H1 (cell line): ENCODE results near the gene NPAT. TPM values are rescaled to one million over a fixed set of nuclear protein-coding genes. Genes with fewer than 3 reads are reported as not detected.

Source experiments
- CTCF ChIA-PET: fragments of 300-600 bp; sonication (Branson Sonifier 250); formaldehyde crosslinking; loops from one replicate; lab custom pipeline; 2021; ENCODE audit not compliant: partially characterized antibody; lab: Charles Lee
- POLR2A ChIA-PET: fragments of 300-600 bp; sonication (Branson Sonifier 250); formaldehyde crosslinking; loops from one replicate; lab custom pipeline; 2021; ENCODE audit warnings: inconsistent platforms; ENCODE audit not compliant: partially characterized antibody; lab: Charles Lee
- DNase-seq, 2 experiments: peaks; one replicate each; pipeline versions ENCODE4 v3.0.0 to v3.0.0-alpha.2; 2010 to 2022; ENCODE audit warnings: low spot score in 2 of 2, low read depth in 1 of 2, mixed read lengths in 1 of 2
- FAIRE-seq: peaks from 2 replicates; lab custom pipeline; 2011; peaks lifted over from hg19 to GRCh38; lab: Jason Lieb, UNC
- H2AFZ ChIP-seq: 2 replicates; pipeline ENCODE4 v1.8.1; 2012; ENCODE audit warnings: low read length, inconsistent platforms
- H2AK5ac ChIP-seq: 2 replicates; pipeline ENCODE4 v1.6.1; 2013; ENCODE audit warnings: low read depth, low read length
- H2BK120ac ChIP-seq: replicated peaks from 2 replicates; pipeline ENCODE3; 2013; ENCODE audit warnings: low read depth, low read length, inconsistent platforms
- H2BK12ac ChIP-seq: 2 replicates; pipeline ENCODE4 v1.6.1; 2013; ENCODE audit warnings: low read depth, low read length
- H2BK15ac ChIP-seq: 2 replicates; pipeline ENCODE4 v1.6.1; 2013; ENCODE audit warnings: low read length
- H2BK20ac ChIP-seq: 2 replicates; pipeline ENCODE4 v1.6.1; 2013; ENCODE audit warnings: low read length
- H2BK5ac ChIP-seq: 2 replicates; pipeline ENCODE4 v1.6.1; 2013; ENCODE audit warnings: low read depth, low read length
- H3K14ac ChIP-seq: 2 replicates; pipeline ENCODE4 v1.6.1; 2013; ENCODE audit warnings: inconsistent platforms; ENCODE audit not compliant: insufficient read length
- H3K18ac ChIP-seq: 2 replicates; pipeline ENCODE4 v1.6.1; 2013; ENCODE audit warnings: low read length; ENCODE audit errors: extremely low read depth
- H3K23ac ChIP-seq: 2 replicates; pipeline ENCODE4 v1.6.1; 2013; ENCODE audit warnings: inconsistent platforms; ENCODE audit not compliant: insufficient read length
- H3K23me2 ChIP-seq: 2 replicates; pipeline ENCODE4 v1.6.1; 2013; ENCODE audit warnings: low read depth, low read length
- H3K27ac ChIP-seq: 2 replicates; pipeline ENCODE4 v1.6.1; 2011; ENCODE audit warnings: low read depth, low read length, inconsistent platforms
- H3K27me3 ChIP-seq, 4 experiments: replicated peaks in 1 of 4; 1 replicate in 1 of 4; 2 replicates in 3 of 4; pipeline versions ENCODE4 v1.6.1 to v1.8.1; 2011 to 2013; ENCODE audit warnings: low read length in 3 of 4, mild to moderate bottlenecking in 3 of 4, inconsistent platforms in 2 of 4, mixed read lengths in 2 of 4, moderate library complexity in 1 of 4; ENCODE audit not compliant: control insufficient read depth in 3 of 4, insufficient read depth in 3 of 4; ENCODE audit errors: extremely low read depth in 1 of 4
- H3K36me3 ChIP-seq, 4 experiments: 2 replicates each; pipeline versions ENCODE4 v1.6.1 to v1.8.1; 2011 to 2013; ENCODE audit warnings: mild to moderate bottlenecking in 4 of 4, low read length in 3 of 4, moderate library complexity in 2 of 4, control low read depth in 1 of 4, inconsistent platforms in 1 of 4; ENCODE audit not compliant: insufficient read depth in 4 of 4, control insufficient read depth in 2 of 4
- H3K4ac ChIP-seq: replicated peaks from 2 replicates; pipeline ENCODE3; 2013; ENCODE audit warnings: low read length, low read depth, mixed read lengths, inconsistent platforms; ENCODE audit not compliant: insufficient read length
- H3K4me1 ChIP-seq, 4 experiments: replicated peaks in 1 of 4; 1 replicate in 1 of 4; 2 replicates in 3 of 4; pipeline versions ENCODE4 v1.6.1 to v1.8.1; 2011 to 2013; ENCODE audit warnings: low read length in 3 of 4, inconsistent platforms in 2 of 4, mixed read lengths in 1 of 4; ENCODE audit not compliant: insufficient read depth in 4 of 4, control insufficient read depth in 3 of 4
- H3K4me2 ChIP-seq, 2 experiments: 2 replicates each; pipeline versions ENCODE4 v1.6.1 to v1.8.1; 2011 to 2013; ENCODE audit warnings: low read depth in 2 of 2, low read length in 2 of 2, control low read depth in 1 of 2, inconsistent platforms in 1 of 2, mild to moderate bottlenecking in 1 of 2; ENCODE audit not compliant: insufficient read depth in 1 of 2
- H3K4me3 ChIP-seq, 4 experiments: fragments of 200-600, 300-600 bp in 1 of 4; sonication (generic), shearing (Covaris generic), sonication (Bioruptor Twin) in 1 of 4; 2 replicates each; pipeline versions ENCODE4 v1.5.1 to v1.8.1; 2011 to 2016; ENCODE audit warnings: low read length in 4 of 4, low read depth in 3 of 4, control low read depth in 2 of 4, inconsistent platforms in 2 of 4, mild to moderate bottlenecking in 2 of 4, mixed read lengths in 1 of 4, moderate library complexity in 1 of 4; ENCODE audit not compliant: insufficient read depth in 2 of 4; ENCODE audit errors: extremely low read depth in 1 of 4
- H3K56ac ChIP-seq: replicated peaks from 2 replicates; pipeline ENCODE3; 2013; ENCODE audit warnings: low read depth, mild to moderate bottlenecking, mixed read lengths, low read length, inconsistent platforms; ENCODE audit not compliant: insufficient read length
- H3K79me1 ChIP-seq: 2 replicates; pipeline ENCODE4 v1.6.1; 2013; ENCODE audit warnings: low read depth, low read length, control low read depth
- H3K79me2 ChIP-seq, 2 experiments: 2 replicates each; pipeline versions ENCODE4 v1.6.1 to v1.8.1; 2012 to 2013; ENCODE audit warnings: low read length in 2 of 2, mild to moderate bottlenecking in 2 of 2, inconsistent platforms in 1 of 2; ENCODE audit not compliant: insufficient read depth in 2 of 2, control insufficient read depth in 1 of 2
- H3K9ac ChIP-seq, 4 experiments: replicated peaks in 1 of 4; 1 replicate in 1 of 4; 2 replicates in 3 of 4; pipeline versions ENCODE4 v1.6.1 to v1.8.1; 2011 to 2013; ENCODE audit warnings: low read depth in 3 of 4, low read length in 3 of 4, control low read depth in 2 of 4, mild to moderate bottlenecking in 2 of 4, moderate library complexity in 2 of 4, inconsistent platforms in 1 of 4; ENCODE audit errors: extremely low read depth in 1 of 4
- H3K9me3 ChIP-seq, 2 experiments: 2 replicates each; pipeline versions ENCODE4 v1.6.1 to v1.8.1; 2012 to 2013; ENCODE audit warnings: mild to moderate bottlenecking in 2 of 2, moderate library complexity in 2 of 2, control low read depth in 1 of 2, inconsistent platforms in 1 of 2, low read depth in 1 of 2, low read length in 1 of 2, mixed read lengths in 1 of 2; ENCODE audit not compliant: insufficient read depth in 2 of 2
- H4K20me1 ChIP-seq, 2 experiments: replicated peaks in 1 of 2; 2 replicates each; pipeline versions ENCODE3 to v1.8.1; 2011 to 2013; ENCODE audit warnings: inconsistent platforms in 2 of 2, low read length in 2 of 2, mild to moderate bottlenecking in 1 of 2; ENCODE audit not compliant: insufficient read depth in 2 of 2, control insufficient read depth in 1 of 2
- H4K5ac ChIP-seq: 2 replicates; pipeline ENCODE4 v1.6.1; 2013; ENCODE audit warnings: low read length, low read depth, mixed read lengths, inconsistent platforms; ENCODE audit not compliant: insufficient read length
- H4K8ac ChIP-seq: 2 replicates; pipeline ENCODE4 v1.8.0; 2013; ENCODE audit warnings: mild to moderate bottlenecking, moderate library complexity, low read length, inconsistent platforms; ENCODE audit not compliant: insufficient read depth; ENCODE audit errors: extremely low read depth
- H4K91ac ChIP-seq: replicated peaks from 2 replicates; pipeline ENCODE3; 2013; ENCODE audit warnings: low read length, mixed read lengths, inconsistent platforms; ENCODE audit not compliant: insufficient read length
- EGR1 ChIP-seq: IDR thresholded peaks from 2 replicates; pipeline ENCODE4 v1.6.1; 2011; ENCODE audit warnings: low read depth, low read length, borderline replicate concordance
- EP300 ChIP-seq, 2 experiments: IDR thresholded peaks; 1 replicate in 1 of 2; 2 replicates in 1 of 2; pipeline ENCODE4 v1.6.1; 2011 to 2012; ENCODE audit warnings: low read depth in 2 of 2, low read length in 2 of 2, mild to moderate bottlenecking in 2 of 2, borderline replicate concordance in 1 of 2, inconsistent platforms in 1 of 2, moderate library complexity in 1 of 2
- GABPA ChIP-seq: IDR thresholded peaks from 2 replicates; pipeline ENCODE4 v1.6.1; 2011; ENCODE audit warnings: mild to moderate bottlenecking, low read length, moderate library complexity, borderline replicate concordance; ENCODE audit not compliant: insufficient read depth
- HDAC2 ChIP-seq, 2 experiments: fragments of 300-600 bp in 1 of 2; sonication (generic) in 1 of 2; IDR thresholded peaks; 2 replicates each; pipeline ENCODE4 v1.6.1; 2011 to 2012; ENCODE audit warnings: low read depth in 2 of 2, low read length in 2 of 2, mild to moderate bottlenecking in 2 of 2, moderate library complexity in 2 of 2, borderline replicate concordance in 1 of 2, inconsistent platforms in 1 of 2
- RAD21 ChIP-seq, 2 experiments: IDR thresholded peaks in 1 of 2; conservative IDR thresholded peaks in 1 of 2; 2 replicates each; pipeline ENCODE4 v1.6.1; 2011; ENCODE audit warnings: low read depth in 2 of 2, low read length in 2 of 2, improper control_type of control experiment in 1 of 2, inconsistent platforms in 1 of 2, mild to moderate bottlenecking in 1 of 2, moderate library complexity in 1 of 2
- RFX5 ChIP-seq: IDR thresholded peaks from 2 replicates; pipeline ENCODE4 v1.6.1; 2011; ENCODE audit warnings: low read depth, low read length, improper control_type of control experiment, borderline replicate concordance
- SP2 ChIP-seq: IDR thresholded peaks from 2 replicates; pipeline ENCODE4 v1.6.1; 2012; ENCODE audit warnings: mild to moderate bottlenecking, low read length, inconsistent platforms
- SP4 ChIP-seq: IDR thresholded peaks from 2 replicates; pipeline ENCODE4 v1.6.1; 2012; ENCODE audit warnings: low read length, inconsistent platforms
- TAF1 ChIP-seq: IDR thresholded peaks from 2 replicates; pipeline ENCODE4 v1.6.1; 2011; ENCODE audit warnings: mild to moderate bottlenecking, low read depth, low read length
- TCF12 ChIP-seq: IDR thresholded peaks from 2 replicates; pipeline ENCODE4 v1.6.1; 2011; ENCODE audit warnings: low read depth, mild to moderate bottlenecking, low read length
- WGBS, 2 experiments: shearing (Covaris generic) in 1 of 2; methylation state at CpG; one replicate each; pipeline versions ENCODE4 v1.1.6 to v1.1.7; 2013 to 2015; ENCODE audit warnings: low lambda C conversion rate in 2 of 2, mixed read lengths in 2 of 2, inconsistent platforms in 1 of 2, low coverage in 1 of 2, missing lambda C conversion rate in 1 of 2; ENCODE audit not compliant: insufficient replicate concordance in 2 of 2, insufficient coverage in 1 of 2, insufficient read length in 1 of 2; ENCODE audit errors: extremely low coverage in 1 of 2, missing lambda C conversion rate in 1 of 2; 5-methylcytosine and 5-hydroxymethylcytosine counted together
- polyA plus RNA-seq, 7 experiments: library from polyadenylated mRNA; depleted of rRNA in 3 of 7; stranded (reverse) in 5 of 7; unstranded in 2 of 7; fragments of >200 nt in 5 of 7; fragments of 200-250 nt in 2 of 7; gene quantifications; 1 replicate in 5 of 7; 2 replicates in 1 of 7; 4 replicates in 1 of 7; pipeline versions ENCODE4 v1.2.1 to v1.2.3, GENCODE V29; 2011 to 2013; ENCODE audit warnings: missing spikeins in 2 of 7, mixed read lengths in 2 of 7
- total RNA-seq: library from RNA; stranded (reverse); fragmentation: NEBNext Ultra II Directional; extraction: Animal tissue kit (Norgen Biotek cat#: 25700); gene quantifications from 2 replicates; pipeline ENCODE4 v1.2.1, GENCODE V29; 2021
- TF ChIP-seq, protein P1 (sequence below): IDR thresholded peaks from 2 replicates; pipeline ENCODE4 v1.6.1; 2011; ENCODE audit warnings: low read depth, mild to moderate bottlenecking, low read length; ENCODE audit not compliant: insufficient read depth
- TF ChIP-seq, protein P2 (sequence below): IDR thresholded peaks from 2 replicates; pipeline ENCODE4 v1.6.1; 2012; ENCODE audit warnings: inconsistent platforms

Gene NPAT
- total and polyA plus RNA-seq, 2 of the 8 experiments (the other 6 are each of a cell fraction or from before 2014, with no cell fraction given) = 4.6 to 23.4 TPM

DNA sequence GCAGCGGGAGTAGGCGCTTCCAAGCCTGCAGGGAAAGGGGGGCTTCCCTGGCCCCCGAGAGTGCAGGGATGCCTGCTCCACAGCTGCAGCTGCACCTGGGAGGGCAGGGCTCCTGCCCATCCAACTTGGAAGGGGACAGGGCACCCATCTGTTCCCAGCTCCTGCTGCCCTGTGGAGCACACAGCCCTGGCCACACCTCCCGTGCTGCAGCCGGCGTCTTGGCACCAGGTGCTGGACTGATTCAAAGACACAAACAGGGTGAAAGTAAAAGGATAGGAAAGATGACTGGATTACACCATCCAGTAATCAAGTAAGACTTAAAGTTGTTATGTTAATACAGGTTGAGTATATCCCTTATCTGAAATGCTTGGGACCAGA is 14.8 kb downstream of the NPAT start:
- H3K4ac ChIP-seq = no peak overlapping the region
- H3K23me2 ChIP-seq = no peaks in the 10 kb centered on the region
- H2BK120ac ChIP-seq = no peak overlapping the region
- no peak overlapping the region for H3K4me3 ChIP-seq
- H4K20me1 ChIP-seq = peaks cover 3 to 13% of the 10 kb centered on the region in 2 experiments
- H3K79me1 ChIP-seq = peaks cover 9% of the 10 kb centered on the region; the same call in 1 of the 2 replicates
- no peak overlapping the region for H2BK20ac ChIP-seq
- no peak overlapping the region for H3K18ac ChIP-seq
- no peak overlapping the region for H2BK15ac ChIP-seq
- H3K23ac ChIP-seq = no peak overlapping the region
- peaks cover 3 to 88% of the 10 kb centered on the region in 2 experiments; a peak in 3 of 4 replicates for H3K79me2 ChIP-seq
- no peak overlapping the region for H2BK12ac ChIP-seq
- H3K36me3 ChIP-seq = peaks cover 0 to 43% (median 9%) of the 10 kb centered on the region in 4 experiments; a peak in 6 of 8 replicates
- FAIRE-seq (no peak), DNase-seq (no peak)
- no peaks in the 10 kb centered on the region for H3K27me3 ChIP-seq
- H4K8ac ChIP-seq = no peak overlapping the region
- WGBS, 2 experiments = 93% methylated on average over 4 of the region's 6 CpGs; no CpG with 5 or more reads in 1 of the 2 experiments
- ChIA-PET CTCF (interaction anchor here (0.7 kb wide), 1 partner anchor 64 kb away, joined by 3 read pairs; no protein-coding TSS in a partner anchor), POLR2A (interaction anchor here (1.1 to 3.3 kb wide), 5 partner anchors 9 to 17 kb away, joined by 3 to 17 read pairs (median 3); partner anchors contain the start of genes ATM and NPAT)
- H3K4me1 ChIP-seq = no peaks in the 10 kb centered on the region; a peak in 1 of 7 replicates
- no peak overlapping the region for H4K91ac ChIP-seq
- no peak overlapping the region for H3K9ac ChIP-seq
- H3K56ac ChIP-seq = no peak overlapping the region
- no peak overlapping the region for H3K27ac ChIP-seq
- H3K4me2 ChIP-seq = no peak overlapping the region
- no peak overlapping the region for H4K5ac ChIP-seq
- no peak overlapping the region for H3K14ac ChIP-seq
- no peaks in the 10 kb centered on the region for H3K9me3 ChIP-seq
- H2AFZ ChIP-seq = no peak overlapping the region
- no peak overlapping the region; the same call in 1 of the 2 replicates for H2BK5ac ChIP-seq
- no peak overlapping the region for H2AK5ac ChIP-seq
- no peak for TF ChIP-seq HDAC2 (IDR thresholded peaks at IDR 0.05; ENCODE audit: borderline replicate concordance in 1 of 2, low read depth in 2 of 2, low read length in 2 of 2)
- TF ChIP-seq EGR1 = no peak
- no peak for TF ChIP-seq TCF12
- TF ChIP-seq RAD21 (IDR thresholded peaks at IDR 0.05 in 1 of 2, conservative IDR thresholded peaks at IDR 0.05 in 1 of 2; ENCODE audit: low read depth in 2 of 2, low read length in 2 of 2) = no peak
- TF ChIP-seq GABPA = no peak
- TF ChIP-seq, protein P1, sequence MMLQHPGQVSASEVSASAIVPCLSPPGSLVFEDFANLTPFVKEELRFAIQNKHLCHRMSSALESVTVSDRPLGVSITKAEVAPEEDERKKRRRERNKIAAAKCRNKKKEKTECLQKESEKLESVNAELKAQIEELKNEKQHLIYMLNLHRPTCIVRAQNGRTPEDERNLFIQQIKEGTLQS = no peak
- TF ChIP-seq SP2 = no peak
- no peak for TF ChIP-seq RFX5
- no peak for TF ChIP-seq SP4
- TF ChIP-seq EP300 (IDR thresholded peaks at IDR 0.05; ENCODE audit: borderline replicate concordance in 1 of 2, low read depth in 2 of 2, low read length in 2 of 2) = no peak
- no peak for TF ChIP-seq TAF1
- TF ChIP-seq, protein P2, sequence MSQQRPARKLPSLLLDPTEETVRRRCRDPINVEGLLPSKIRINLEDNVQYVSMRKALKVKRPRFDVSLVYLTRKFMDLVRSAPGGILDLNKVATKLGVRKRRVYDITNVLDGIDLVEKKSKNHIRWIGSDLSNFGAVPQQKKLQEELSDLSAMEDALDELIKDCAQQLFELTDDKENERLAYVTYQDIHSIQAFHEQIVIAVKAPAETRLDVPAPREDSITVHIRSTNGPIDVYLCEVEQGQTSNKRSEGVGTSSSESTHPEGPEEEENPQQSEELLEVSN = no peak
